Left ventricle myocardium superior (tissue), 1 donor: ENCODE data around the gene EZH2. TPM values are rescaled to one million over a fixed set of nuclear protein-coding genes. Genes with fewer than 3 reads are reported as not detected.

Experiments used
- ATAC-seq: fragments of 200-7000 bp; cut with Tn5 transposase; one replicate; pipeline ENCODE4 v1.9.1; 2020; ENCODE audit warnings: mild to moderate bottlenecking, moderate library complexity
- DNase-seq: peaks from one replicate; pipeline ENCODE4 v3.0.0-alpha.2; 2020
- intact Hi-C: fragments of 100-400 bp; cut with micrococcal nuclease; formaldehyde crosslinking; loops from one replicate; pipeline ENCODE4 v1.11.0; 2022
- total RNA-seq: library from RNA; stranded (reverse); fragmentation: NEBNext Ultra II Directional; extraction: Animal tissue kit (Norgen Biotek cat#: 25700); gene quantifications from one replicate; pipeline ENCODE4 v1.2.1, GENCODE V29; 2021
- donor health status: DM: no; HTN: yes; CAD: no; lungs with severe emphysema.

EZH2 gene
- total RNA-seq, 1 donor from 2014 or later, result 1.1 TPM

DNA sequence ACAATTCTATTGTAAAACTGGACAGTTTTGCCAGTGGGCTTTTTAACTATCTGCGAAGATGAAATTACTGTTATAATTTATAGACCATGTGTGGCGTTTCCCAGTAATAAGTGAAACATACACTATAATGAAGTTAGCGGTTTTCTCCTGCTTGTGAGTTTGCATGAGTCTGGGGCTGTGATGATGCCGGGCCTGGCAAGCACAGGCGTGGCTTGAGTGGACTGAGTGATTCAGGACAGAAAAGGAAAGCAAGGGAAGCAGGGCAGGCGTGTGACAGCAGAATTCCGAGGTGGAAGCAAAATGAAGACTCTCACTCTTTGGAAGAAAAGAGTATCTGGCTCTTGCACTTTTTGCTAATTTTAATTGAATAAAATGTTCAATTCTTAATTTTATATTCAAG, 94.9 kb downstream of the EZH2 start:
- DNase-seq (no peak), ATAC-seq (no peak)
- intact Hi-C loops, result no loop called here

DNA sequence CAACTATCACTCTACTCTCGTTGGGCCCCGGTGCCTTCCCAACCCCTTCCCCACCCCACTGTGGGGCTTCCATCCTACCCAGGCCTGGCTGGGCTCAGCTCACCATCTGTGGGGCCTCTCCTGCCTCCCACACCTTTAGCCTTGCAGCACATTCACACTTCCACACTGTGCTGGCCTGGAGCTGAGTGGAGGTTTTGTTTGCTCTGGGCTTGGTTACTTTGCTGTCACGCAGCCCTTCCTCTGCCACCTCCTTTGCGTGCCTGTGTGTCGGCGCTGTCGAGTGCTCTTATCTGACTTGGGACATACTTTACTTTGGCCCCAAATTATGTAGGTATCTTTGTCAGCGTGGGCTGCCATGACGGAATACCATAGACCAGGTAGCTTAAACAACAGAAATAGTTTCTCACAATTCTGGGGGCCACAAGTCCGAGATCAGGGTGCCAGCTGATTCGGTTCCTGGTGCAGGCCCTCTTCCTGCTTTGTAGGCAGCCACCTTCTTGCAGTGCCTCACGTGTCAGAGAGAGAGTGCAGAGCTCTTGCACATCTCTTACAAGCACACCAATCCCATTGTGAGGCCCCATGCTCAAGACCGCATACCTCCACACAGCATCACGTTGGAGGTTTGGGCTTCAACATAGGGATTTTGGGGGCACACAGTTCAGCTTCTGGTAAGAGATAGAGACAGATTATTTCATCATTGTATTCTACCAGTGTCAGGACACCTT, 96.4 kb downstream of the EZH2 start:
- intact Hi-C loops, result no loop called here
- DNase-seq (no peak), ATAC-seq (peak; percentile 67)

DNA sequence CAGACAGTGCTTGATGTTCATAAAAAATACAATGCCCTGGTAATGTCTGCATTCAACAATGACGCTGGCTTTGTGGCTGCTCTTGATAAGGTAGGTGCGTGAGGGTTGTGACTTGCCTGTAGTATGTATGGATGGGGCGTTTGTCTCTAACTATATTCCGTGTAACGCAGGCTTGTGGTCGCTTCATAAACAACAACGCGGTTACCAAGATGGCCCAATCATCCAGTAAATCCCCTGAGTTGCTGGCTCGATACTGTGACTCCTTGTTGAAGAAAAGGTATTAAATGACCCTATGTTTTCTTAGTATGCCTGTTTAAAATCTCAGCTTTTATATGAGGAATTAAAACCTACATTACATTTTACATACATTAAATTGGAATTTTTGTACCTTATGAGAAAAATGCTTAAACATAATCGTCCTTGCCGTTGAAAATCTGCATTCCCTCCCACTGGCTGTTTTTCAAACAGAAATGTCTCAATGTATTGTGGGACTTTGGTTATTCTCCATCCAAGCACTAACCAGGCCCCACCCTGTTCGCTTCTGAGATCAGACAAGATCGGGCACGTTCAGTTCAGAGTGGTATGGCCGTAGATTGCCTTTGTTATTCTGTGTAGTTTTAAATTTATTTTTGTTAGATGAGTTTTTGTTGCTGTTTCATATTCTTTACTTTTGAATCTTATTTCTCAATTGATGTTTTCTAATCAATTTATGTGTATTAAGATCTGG, 100.1 kb downstream of the EZH2 start:
- intact Hi-C loops, result no loop called here
- no peak for ATAC-seq
- DNase-seq, result no peak

- no peak for DNase-seq
- no peak for ATAC-seq
- intact Hi-C loops, result no loop called here
These were observed 101.2 kb downstream of the EZH2 start for GRCh38 chr7:148782757-148783456.

DNA sequence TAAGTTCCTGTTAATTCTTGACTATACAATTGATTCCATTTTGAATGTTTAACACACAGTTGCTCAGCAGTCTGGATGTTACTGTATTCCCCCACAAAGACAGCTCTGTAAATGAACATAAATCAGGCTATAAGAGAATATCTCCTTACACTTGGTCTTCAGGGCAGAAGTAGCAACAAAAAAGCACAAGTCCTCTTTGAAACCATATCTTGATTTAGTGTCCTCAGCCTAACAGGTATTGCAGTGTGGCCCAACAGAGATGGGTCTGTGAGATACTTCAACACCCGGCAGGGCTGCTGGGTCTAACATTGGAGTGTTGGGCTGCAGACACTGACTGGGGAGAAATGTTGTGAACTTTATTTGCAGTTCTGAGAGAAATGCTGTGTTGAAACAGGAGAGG, 109.6 kb downstream of the EZH2 start:
- ATAC-seq (no peak), DNase-seq (no peak)
- intact Hi-C loops, result loop anchor here (10.0 kb wide), 1 partner anchor 70 kb away; no protein-coding TSS in a partner anchor

DNA sequence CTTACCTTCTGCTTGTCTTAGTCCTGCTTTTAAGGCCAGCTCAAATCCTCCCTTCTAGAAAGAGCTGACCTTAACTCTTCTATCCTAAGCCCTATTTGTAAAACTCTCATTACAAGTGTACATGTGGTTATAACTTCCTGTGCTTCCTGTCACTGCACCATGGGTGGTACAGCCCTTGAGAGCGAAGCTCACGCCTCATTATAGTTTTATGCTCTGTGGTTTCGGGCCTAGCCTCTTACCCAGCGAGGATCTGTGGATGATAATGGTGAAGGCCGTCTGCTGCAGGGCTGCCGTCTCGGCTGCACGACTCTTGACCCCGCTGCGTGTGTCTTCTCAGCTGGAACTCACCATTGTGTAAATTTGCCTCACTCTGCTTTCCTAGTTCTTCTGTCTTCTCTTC, 110.8 kb downstream of the EZH2 start:
- intact Hi-C loops, result loop anchor here (10.0 kb wide), 1 partner anchor 69 kb away; no protein-coding TSS in a partner anchor
- ATAC-seq, result no peak
- DNase-seq, result no peak

DNA sequence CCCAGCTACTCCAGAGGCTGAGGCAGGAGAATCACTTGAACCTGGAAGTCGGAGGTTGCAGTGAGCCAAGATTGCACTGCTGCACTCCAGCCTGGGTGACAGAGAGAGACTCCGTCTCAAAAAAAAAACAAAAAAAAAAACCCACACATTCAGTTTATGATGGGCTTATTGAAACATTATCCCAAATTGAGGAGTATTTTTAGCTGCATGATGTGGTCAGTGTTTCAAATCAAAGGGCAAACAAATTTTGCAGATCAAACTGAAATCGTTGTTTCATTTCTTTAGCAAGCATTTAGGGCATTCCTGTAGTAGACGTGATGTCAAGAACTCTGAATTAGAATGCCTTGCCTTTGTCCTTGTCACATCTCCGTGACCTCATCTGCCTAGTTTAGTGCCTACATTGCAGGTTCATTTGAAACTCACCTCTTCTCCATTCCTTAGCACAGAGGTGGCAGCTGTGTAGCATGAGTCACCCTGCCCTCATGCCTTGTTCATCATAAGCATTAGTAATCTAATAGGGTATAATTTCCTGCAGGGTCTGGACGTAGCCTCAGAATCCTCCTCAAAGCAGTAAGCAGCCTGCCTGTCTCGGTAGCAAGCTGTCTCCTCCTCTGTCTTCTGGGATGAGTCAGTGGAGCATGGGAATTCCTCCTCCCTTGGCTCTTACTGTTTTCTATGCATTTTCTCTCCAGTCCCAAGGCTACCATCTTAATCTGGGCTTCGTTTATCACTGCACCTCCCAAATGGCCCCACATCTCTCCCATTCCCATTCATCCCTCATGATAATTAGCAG, 111.6 kb downstream of the EZH2 start:
- intact Hi-C loops, result loop anchor here (10.0 kb wide), 1 partner anchor 68 kb away; no protein-coding TSS in a partner anchor
- DNase-seq (no peak), ATAC-seq (no peak)

DNA sequence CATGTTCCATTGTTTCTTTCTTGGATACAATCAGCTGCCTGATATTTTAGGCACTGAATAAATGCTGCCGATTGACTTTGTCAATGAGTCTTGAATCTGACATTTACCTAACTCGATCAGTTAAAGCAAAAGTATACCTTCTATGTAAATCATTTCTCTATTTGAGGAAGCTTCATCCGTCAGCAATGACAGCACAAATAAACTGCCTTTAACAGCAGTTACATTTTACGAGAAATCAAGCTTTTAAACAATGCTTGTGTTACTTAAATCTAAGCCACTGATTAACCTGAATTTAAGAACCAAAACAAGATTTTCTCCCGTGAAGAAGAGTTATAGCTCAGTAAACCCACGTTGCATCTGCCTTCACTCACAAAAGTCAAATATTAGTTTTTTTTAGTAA, 114.1 kb downstream of the EZH2 start:
- no peak for ATAC-seq
- no peak for DNase-seq
- intact Hi-C loops, result loop anchor here (10.0 kb wide), 1 partner anchor 65 kb away; no protein-coding TSS in a partner anchor

GRCh38 chr7:148763622-148764021, 120.5 kb downstream of the EZH2 start:
- intact Hi-C loops, result no loop called here
- DNase-seq (no peak), ATAC-seq (no peak)

DNA sequence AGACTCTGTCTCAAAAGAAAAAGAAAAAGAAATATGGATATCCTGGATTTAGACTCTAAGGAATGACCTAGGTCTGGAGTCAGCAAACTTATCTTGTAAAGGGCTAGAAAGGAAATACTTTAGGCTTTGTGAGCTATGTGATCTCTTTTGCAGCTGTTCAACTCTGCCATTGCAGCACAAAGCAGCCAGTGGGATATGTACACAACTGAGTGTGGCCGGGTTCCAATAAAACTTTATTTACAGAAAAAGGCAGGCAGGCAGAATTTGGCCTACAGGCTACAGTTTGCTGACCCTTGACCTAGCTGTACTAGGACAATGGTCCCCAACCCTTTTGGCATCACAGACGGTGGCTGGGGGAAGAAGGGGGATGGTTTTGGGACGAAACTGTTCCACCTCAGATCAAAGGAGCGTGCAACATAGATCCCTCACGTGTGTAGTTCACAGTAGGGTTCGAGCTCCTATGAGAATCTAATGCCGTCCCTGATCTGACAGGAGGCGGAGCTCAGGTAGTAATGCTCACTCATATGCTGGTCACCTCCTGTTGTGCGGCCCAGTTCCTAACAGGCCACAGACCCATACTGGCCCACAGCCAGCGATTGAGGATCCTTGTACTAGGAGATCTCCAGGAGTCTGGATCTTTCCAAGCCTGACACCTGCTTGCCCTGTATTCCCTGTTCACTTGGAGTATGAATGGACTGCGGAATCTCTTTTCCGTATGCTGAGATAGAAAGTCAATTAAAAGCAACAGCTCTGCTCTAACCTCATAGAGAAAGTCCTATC, 122.4 kb downstream of the EZH2 start:
- no peak for DNase-seq
- no peak for ATAC-seq
- intact Hi-C loops, result no loop called here

Other genes with a start within 250 kb of the EZH2 start
- gene CUL1, start 185.4 kb downstream of the EZH2 start, total RNA-seq, result 48.7 TPM
- 35.1 TPM for gene PDIA4, start 144.2 kb upstream of the EZH2 start, total RNA-seq
- gene ZNF786, start 206.4 kb upstream of the EZH2 start, total RNA-seq, result 2.7 TPM
- gene ZNF425, start 242.0 kb upstream of the EZH2 start, total RNA-seq, result 0.72 TPM